ENCODE results near the gene PDP2.

- TF ChIP-seq, protein P1, sequence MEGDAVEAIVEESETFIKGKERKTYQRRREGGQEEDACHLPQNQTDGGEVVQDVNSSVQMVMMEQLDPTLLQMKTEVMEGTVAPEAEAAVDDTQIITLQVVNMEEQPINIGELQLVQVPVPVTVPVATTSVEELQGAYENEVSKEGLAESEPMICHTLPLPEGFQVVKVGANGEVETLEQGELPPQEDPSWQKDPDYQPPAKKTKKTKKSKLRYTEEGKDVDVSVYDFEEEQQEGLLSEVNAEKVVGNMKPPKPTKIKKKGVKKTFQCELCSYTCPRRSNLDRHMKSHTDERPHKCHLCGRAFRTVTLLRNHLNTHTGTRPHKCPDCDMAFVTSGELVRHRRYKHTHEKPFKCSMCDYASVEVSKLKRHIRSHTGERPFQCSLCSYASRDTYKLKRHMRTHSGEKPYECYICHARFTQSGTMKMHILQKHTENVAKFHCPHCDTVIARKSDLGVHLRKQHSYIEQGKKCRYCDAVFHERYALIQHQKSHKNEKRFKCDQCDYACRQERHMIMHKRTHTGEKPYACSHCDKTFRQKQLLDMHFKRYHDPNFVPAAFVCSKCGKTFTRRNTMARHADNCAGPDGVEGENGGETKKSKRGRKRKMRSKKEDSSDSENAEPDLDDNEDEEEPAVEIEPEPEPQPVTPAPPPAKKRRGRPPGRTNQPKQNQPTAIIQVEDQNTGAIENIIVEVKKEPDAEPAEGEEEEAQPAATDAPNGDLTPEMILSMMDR (IDR thresholded peaks at IDR 0.05) = no peak
- no peak for TF ChIP-seq POLR2A (IDR thresholded peaks at IDR 0.05)
Measured at GRCh38 chr16:66895689-66895979, 15.3 kb downstream of the PDP2 start.
